GM12891 (cell line): Measurements from ENCODE around the gene GAS1.

ENCODE experiments used
- PAX5 ChIP-seq: IDR thresholded peaks from 2 replicates; pipeline ENCODE4 v1.6.1; 2011; ENCODE audit warnings: low read length, moderate library complexity, mild to moderate bottlenecking; ENCODE audit not compliant: insufficient read depth, severe bottlenecking
- POLR2A ChIP-seq: IDR thresholded peaks from 2 replicates; pipeline ENCODE4 v1.6.1; 2011; ENCODE audit warnings: low read depth, low read length, control low read depth
- POLR2AphosphoS5 ChIP-seq: IDR thresholded peaks from 2 replicates; pipeline ENCODE4 v1.6.1; 2011; ENCODE audit warnings: low read depth, low read length, control low read depth
- POU2F2 ChIP-seq: IDR thresholded peaks from 2 replicates; pipeline ENCODE4 v1.6.1; 2011; ENCODE audit warnings: low read depth, mild to moderate bottlenecking, control low read depth, low read length, moderate library complexity
- SPI1 ChIP-seq: IDR thresholded peaks from 2 replicates; pipeline ENCODE4 v1.6.1; 2011; ENCODE audit warnings: low read depth, low read length, control low read depth
- TAF1 ChIP-seq: IDR thresholded peaks from 2 replicates; pipeline ENCODE4 v1.6.1; 2011; ENCODE audit warnings: low read depth, low read length, control low read depth

GRCh38 chr9:86966852-86967511 is 19.7 kb upstream of the GAS1 start:
- TF ChIP-seq POLR2AphosphoS5 (no peak), POLR2A (no peak), TAF1 (no peak), SPI1 (no peak), POU2F2 (no peak), PAX5 (no peak)
